ENCODE measurements around the gene PRPS1. TPM values are rescaled to one million over a fixed set of nuclear protein-coding genes. Genes with fewer than 3 reads are reported as not detected.

The PRPS1 gene
- total and polyA plus RNA-seq, 9 of the 15 experiments (the other 6 are each of a cell fraction or from before 2014, with no cell fraction given), result 47.8 to 175 (median 79.6) TPM

DNA sequence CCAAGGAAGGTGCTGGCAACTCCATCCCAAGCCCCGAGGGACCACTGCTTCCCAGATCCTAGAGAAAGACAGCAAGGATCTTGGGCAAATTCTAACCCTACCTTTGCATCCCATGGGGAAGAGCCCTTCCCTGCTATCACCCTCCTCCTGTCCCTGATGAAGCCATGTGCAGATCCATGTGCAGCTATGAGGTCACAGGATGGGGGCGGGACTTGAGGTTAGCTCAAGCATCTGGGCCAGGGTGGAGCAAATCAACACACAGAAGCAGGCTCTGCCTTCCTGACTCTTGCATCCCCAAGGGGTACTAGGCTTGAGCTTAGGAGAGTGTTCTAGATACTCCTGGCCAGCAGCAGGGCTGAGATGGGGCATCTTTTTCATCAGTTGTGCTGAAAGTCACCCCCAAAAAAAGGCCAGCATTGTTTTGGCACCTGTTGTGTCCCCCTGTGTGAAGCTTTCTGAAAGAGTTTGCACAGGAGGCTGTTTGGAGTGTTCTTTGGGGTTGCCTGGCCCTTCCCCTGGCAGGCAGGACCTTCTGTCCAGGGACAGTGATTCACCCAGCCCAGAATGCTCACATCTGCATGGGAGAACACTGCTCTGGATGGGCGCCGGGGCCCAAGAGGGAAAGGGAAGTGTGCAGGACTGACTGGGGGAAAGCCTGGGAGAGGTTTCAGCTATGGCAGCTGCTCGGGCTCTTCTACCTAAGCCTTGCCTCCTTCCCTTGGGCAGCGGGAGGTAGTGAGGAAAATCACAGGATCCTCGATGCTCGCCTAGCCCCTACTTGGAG lies 50.8 kb downstream of the PRPS1 start (continued):
- TF ChIP-seq, protein P1, sequence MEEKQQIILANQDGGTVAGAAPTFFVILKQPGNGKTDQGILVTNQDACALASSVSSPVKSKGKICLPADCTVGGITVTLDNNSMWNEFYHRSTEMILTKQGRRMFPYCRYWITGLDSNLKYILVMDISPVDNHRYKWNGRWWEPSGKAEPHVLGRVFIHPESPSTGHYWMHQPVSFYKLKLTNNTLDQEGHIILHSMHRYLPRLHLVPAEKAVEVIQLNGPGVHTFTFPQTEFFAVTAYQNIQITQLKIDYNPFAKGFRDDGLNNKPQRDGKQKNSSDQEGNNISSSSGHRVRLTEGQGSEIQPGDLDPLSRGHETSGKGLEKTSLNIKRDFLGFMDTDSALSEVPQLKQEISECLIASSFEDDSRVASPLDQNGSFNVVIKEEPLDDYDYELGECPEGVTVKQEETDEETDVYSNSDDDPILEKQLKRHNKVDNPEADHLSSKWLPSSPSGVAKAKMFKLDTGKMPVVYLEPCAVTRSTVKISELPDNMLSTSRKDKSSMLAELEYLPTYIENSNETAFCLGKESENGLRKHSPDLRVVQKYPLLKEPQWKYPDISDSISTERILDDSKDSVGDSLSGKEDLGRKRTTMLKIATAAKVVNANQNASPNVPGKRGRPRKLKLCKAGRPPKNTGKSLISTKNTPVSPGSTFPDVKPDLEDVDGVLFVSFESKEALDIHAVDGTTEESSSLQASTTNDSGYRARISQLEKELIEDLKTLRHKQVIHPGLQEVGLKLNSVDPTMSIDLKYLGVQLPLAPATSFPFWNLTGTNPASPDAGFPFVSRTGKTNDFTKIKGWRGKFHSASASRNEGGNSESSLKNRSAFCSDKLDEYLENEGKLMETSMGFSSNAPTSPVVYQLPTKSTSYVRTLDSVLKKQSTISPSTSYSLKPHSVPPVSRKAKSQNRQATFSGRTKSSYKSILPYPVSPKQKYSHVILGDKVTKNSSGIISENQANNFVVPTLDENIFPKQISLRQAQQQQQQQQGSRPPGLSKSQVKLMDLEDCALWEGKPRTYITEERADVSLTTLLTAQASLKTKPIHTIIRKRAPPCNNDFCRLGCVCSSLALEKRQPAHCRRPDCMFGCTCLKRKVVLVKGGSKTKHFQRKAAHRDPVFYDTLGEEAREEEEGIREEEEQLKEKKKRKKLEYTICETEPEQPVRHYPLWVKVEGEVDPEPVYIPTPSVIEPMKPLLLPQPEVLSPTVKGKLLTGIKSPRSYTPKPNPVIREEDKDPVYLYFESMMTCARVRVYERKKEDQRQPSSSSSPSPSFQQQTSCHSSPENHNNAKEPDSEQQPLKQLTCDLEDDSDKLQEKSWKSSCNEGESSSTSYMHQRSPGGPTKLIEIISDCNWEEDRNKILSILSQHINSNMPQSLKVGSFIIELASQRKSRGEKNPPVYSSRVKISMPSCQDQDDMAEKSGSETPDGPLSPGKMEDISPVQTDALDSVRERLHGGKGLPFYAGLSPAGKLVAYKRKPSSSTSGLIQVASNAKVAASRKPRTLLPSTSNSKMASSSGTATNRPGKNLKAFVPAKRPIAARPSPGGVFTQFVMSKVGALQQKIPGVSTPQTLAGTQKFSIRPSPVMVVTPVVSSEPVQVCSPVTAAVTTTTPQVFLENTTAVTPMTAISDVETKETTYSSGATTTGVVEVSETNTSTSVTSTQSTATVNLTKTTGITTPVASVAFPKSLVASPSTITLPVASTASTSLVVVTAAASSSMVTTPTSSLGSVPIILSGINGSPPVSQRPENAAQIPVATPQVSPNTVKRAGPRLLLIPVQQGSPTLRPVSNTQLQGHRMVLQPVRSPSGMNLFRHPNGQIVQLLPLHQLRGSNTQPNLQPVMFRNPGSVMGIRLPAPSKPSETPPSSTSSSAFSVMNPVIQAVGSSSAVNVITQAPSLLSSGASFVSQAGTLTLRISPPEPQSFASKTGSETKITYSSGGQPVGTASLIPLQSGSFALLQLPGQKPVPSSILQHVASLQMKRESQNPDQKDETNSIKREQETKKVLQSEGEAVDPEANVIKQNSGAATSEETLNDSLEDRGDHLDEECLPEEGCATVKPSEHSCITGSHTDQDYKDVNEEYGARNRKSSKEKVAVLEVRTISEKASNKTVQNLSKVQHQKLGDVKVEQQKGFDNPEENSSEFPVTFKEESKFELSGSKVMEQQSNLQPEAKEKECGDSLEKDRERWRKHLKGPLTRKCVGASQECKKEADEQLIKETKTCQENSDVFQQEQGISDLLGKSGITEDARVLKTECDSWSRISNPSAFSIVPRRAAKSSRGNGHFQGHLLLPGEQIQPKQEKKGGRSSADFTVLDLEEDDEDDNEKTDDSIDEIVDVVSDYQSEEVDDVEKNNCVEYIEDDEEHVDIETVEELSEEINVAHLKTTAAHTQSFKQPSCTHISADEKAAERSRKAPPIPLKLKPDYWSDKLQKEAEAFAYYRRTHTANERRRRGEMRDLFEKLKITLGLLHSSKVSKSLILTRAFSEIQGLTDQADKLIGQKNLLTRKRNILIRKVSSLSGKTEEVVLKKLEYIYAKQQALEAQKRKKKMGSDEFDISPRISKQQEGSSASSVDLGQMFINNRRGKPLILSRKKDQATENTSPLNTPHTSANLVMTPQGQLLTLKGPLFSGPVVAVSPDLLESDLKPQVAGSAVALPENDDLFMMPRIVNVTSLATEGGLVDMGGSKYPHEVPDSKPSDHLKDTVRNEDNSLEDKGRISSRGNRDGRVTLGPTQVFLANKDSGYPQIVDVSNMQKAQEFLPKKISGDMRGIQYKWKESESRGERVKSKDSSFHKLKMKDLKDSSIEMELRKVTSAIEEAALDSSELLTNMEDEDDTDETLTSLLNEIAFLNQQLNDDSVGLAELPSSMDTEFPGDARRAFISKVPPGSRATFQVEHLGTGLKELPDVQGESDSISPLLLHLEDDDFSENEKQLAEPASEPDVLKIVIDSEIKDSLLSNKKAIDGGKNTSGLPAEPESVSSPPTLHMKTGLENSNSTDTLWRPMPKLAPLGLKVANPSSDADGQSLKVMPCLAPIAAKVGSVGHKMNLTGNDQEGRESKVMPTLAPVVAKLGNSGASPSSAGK (IDR thresholded peaks at IDR 0.05), result peak; percentile 64
- TF ChIP-seq, protein P2, sequence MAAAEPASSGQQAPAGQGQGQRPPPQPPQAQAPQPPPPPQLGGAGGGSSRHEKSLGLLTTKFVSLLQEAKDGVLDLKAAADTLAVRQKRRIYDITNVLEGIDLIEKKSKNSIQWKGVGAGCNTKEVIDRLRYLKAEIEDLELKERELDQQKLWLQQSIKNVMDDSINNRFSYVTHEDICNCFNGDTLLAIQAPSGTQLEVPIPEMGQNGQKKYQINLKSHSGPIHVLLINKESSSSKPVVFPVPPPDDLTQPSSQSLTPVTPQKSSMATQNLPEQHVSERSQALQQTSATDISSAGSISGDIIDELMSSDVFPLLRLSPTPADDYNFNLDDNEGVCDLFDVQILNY (CRISPR knock-in tag; IDR thresholded peaks at IDR 0.05), result no peak
- TF ChIP-seq, protein P3, sequence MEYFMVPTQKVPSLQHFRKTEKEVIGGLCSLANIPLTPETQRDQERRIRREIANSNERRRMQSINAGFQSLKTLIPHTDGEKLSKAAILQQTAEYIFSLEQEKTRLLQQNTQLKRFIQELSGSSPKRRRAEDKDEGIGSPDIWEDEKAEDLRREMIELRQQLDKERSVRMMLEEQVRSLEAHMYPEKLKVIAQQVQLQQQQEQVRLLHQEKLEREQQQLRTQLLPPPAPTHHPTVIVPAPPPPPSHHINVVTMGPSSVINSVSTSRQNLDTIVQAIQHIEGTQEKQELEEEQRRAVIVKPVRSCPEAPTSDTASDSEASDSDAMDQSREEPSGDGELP (CRISPR knock-in tag; IDR thresholded peaks at IDR 0.05; ENCODE audit: borderline replicate concordance), result peak; percentile 13; the same call in 1 of the 2 replicates
- peak; percentile 20; the same call in 1 of the 2 replicates for TF ChIP-seq CREM (IDR thresholded peaks at IDR 0.05; ENCODE audit: low read depth)
- peak; percentile 61; the same call in 1 of the 2 replicates for TF ChIP-seq MYC (IDR thresholded peaks at IDR 0.05; ENCODE audit: low read depth, low read length)
- TF ChIP-seq MYC (CRISPR knock-in tag; IDR thresholded peaks at IDR 0.05; ENCODE audit: borderline replicate concordance, low read depth), result no peak
- TF ChIP-seq, protein P4, sequence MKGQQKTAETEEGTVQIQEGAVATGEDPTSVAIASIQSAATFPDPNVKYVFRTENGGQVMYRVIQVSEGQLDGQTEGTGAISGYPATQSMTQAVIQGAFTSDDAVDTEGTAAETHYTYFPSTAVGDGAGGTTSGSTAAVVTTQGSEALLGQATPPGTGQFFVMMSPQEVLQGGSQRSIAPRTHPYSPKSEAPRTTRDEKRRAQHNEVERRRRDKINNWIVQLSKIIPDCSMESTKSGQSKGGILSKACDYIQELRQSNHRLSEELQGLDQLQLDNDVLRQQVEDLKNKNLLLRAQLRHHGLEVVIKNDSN (CRISPR knock-in tag; IDR thresholded peaks at IDR 0.05), result no peak
- TF ChIP-seq CCAR2 (IDR thresholded peaks at IDR 0.05; ENCODE audit: low read depth, low read length), result no peak
- no peak for TF ChIP-seq GABPB1 (CRISPR knock-in tag; IDR thresholded peaks at IDR 0.05)
- TF ChIP-seq EP400 (IDR thresholded peaks at IDR 0.05), result peak; percentile 58; the same call in 1 of the 2 replicates
- TF ChIP-seq NRF1 (conservative IDR thresholded peaks at IDR 0.05 in 1 of 2, IDR thresholded peaks at IDR 0.05 in 1 of 2), result 0 out of 4 replicates have a peak, but pooled peaks of 1 of the 2 experiments have one; percentile 18
- no peak for TF ChIP-seq ILK (tag; IDR thresholded peaks at IDR 0.05; ENCODE audit: borderline replicate concordance, low read depth)
- no peak for TF ChIP-seq RNF2 (IDR thresholded peaks at IDR 0.05)
